22Rv1 (cell line): ENCODE results near the gene LTA.

Source experiments
- H3K27ac ChIP-seq: fragments of 450-650 bp; 2 replicates; pipeline ENCODE4 v1.5.1; 2017
- ZFX ChIP-seq: fragments of 450-650 bp; IDR thresholded peaks from 2 replicates; pipeline ENCODE4 v1.6.1; 2017; ENCODE audit warnings: antibody characterized with exemption, borderline replicate concordance
- TF ChIP-seq, protein P1 (sequence below): fragments of 450-650 bp; IDR thresholded peaks from 2 replicates; pipeline ENCODE4 v1.5.1; 2017; ENCODE audit warnings: mild to moderate bottlenecking

Gene LTA

DNA sequence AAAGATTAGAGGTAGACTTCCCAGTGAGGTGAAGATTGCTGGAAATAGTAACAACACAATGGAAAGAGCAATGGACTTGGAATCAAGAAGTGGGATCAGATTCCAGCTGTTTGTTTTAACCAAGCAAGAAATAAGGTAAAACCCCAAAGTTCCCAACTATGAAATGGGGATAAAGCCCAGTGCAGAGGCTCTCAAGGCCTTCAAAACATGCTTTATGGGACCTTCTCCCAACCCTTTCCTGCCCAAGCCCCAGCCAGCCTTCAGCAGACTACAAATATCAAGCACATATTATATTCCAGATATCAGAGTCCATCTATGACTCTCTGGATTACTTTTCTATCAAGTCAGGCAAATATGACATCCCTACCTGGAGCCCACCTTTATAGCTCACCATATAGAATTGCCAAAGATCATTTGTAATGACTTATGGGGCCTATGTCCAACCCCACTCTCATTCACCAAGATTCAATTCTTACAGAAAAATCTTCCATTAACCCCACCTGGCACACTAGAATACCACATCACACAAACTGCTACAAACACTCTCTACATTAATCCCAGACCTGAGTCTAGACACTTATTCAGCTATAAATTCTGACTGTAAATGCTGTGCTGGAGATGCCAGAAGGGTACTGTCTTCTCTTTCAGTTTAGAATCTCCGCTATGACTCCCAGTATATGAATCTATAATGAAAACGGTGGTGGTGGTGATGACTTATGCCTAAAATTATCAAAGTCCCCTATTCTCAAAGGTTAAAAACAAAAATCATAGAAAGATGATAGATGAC, 36.4 kb upstream of the LTA start:
- no peak overlapping the region for H3K27ac ChIP-seq
- TF ChIP-seq, protein P1, sequence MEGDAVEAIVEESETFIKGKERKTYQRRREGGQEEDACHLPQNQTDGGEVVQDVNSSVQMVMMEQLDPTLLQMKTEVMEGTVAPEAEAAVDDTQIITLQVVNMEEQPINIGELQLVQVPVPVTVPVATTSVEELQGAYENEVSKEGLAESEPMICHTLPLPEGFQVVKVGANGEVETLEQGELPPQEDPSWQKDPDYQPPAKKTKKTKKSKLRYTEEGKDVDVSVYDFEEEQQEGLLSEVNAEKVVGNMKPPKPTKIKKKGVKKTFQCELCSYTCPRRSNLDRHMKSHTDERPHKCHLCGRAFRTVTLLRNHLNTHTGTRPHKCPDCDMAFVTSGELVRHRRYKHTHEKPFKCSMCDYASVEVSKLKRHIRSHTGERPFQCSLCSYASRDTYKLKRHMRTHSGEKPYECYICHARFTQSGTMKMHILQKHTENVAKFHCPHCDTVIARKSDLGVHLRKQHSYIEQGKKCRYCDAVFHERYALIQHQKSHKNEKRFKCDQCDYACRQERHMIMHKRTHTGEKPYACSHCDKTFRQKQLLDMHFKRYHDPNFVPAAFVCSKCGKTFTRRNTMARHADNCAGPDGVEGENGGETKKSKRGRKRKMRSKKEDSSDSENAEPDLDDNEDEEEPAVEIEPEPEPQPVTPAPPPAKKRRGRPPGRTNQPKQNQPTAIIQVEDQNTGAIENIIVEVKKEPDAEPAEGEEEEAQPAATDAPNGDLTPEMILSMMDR = no peak
- TF ChIP-seq ZFX = no peak

DNA sequence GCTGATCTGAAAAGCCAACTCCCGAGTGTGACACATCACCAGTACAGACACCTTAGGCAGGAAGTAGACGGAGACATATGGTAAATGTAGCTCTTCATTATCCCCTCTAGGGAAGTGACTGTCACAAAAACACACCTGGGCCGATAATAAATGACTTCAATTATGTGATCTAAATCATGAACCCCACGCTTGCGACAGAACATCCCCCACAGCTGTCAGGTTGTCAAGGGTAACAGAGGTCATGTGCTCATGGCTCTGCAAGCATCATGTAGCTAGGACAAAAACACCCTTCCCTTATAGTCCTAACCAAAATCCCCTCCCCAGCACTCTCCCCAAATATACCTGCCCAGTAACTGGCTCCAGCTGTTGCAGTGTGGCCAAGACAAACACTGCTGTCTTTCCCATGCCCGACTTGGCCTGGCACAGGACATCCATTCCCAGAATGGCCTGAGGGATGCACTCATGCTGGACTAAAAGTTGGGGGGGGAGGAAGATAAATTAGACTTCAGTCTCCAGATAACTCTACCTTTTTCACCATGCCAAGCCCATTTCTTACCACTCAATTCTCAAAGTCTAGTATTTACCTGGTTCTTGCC, 33.2 kb upstream of the LTA start:
- no peak overlapping the region for H3K27ac ChIP-seq
- no peak for TF ChIP-seq ZFX
- TF ChIP-seq, protein P1 = no peak

DNA sequence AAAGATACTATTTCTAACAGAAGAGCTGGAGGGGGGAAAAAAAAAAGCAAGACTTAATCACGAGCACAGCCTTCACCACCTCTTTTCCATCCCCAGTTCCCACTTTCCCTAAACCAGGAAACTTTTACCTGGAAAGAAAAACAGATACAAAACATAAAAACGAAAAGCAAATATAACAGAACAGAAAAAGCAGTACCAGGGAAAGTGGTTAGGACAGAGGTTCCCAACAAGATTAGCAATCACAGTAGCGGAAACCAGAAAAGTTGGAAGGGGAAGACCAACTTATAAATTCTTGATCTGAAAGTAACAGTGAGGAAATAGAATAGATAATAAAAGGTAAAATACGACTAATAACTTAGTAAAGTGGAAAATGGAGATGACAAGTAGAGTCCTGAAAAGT, 31.4 kb upstream of the LTA start:
- no peak for TF ChIP-seq ZFX
- TF ChIP-seq, protein P1 = no peak
- peak overlapping the region; percentile 97 for H3K27ac ChIP-seq

DNA sequence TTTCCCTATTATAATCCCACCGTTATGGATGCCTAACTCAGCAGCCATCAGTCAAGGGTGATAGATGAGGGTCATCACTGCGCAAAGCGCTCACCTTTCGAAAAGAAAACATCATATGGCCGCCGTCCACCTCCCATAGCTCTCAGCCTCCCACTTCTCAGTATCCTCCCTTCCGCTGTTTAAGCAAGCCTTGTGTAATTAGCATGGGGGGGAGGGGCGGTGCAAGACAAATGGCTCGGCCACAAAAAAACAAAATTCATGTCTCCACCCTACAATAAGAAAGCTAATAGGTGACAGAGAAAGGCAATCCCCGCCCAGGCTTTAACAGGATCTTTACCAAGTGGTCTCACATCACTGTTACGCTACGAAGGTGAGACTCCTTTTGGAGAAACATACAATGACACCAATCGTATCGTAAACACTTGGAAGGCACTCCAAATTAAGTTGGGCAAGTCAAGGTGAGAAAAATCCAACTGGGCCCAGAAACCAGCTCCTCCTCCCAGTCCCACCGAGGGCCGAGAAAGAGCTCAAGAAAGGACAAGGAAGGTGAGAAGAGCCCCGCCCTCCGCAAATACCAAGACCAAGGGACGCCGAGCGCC, 30.9 kb upstream of the LTA start:
- TF ChIP-seq, protein P1 = no peak
- no peak for TF ChIP-seq ZFX
- peak overlapping the region; percentile 97 for H3K27ac ChIP-seq

DNA sequence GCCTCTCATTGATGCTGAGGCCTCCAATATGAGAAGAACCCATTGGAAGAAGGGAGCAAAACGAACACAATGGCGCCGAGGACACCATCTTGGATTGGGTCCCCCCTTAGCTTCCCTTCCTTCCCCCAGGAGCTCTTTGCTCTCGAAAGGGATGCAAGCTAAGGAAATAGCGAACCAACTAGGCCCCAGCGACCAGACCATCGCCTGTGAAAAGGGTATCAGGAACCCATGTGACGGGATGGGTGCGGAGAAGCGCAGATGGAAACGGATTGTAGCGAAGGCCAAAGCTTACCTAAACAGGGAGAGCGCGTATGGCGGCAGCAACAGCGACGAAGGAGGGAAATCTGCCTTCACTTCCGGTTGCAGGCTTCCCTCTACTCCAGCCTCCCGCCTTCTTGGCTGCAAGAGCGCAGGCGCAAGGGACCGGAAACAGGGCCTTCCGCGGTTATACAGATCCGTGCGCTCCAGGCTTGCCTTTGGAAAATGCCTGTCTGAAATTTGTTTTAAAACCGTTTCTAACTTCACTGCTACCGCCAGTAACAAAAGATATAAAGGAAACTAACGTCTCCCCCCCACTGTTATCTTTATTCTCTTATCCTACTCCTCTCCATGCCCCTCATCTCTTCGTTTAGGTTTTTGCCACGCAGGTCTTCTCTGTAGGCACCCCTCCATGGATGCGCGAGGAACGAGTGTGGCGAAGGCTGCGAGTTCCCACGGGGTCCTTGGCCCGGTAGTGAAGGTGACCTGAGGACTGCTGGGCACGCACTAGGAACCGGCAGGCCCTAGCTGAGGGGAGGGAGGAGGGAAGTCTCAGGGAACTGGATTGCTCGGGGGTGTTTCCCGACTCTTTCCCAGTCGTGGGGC, 30.2 kb upstream of the LTA start, which contains the start of gene DDX39B:
DDX39B (minus strand) TSS at position 346 of the 864 bp plus-strand sequence. CDS start 1,471 bp downstream, outside the sequence.
- peak within 1 kb of the TSS; percentile 97 for H3K27ac ChIP-seq
- TF ChIP-seq ZFX = no peak
- TF ChIP-seq, protein P1 = no peak

DNA sequence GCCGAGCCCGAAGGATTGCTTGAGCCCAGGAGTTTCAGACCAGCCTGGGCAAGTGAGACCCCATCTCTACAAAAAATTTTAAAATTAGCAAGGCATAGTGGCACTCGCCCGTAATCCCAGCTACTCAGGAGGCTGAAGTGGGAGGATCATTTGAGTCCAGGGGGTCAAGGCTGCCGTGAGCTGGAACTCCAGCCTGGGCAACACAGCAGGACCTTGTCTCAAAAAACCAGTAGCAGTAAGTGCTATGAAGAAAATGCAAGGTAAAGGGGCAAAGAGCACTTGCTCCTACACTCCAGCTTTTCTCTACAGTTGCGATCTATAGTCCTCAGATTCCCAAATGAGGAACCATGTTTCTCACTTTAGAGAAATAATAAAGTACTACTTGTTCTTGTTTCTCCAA, 28.4 kb upstream of the LTA start:
- TF ChIP-seq, protein P1 = no peak
- TF ChIP-seq ZFX = no peak
- H3K27ac ChIP-seq = peak overlapping the region; percentile 97
